ENCODE results near the gene RUNX1. TPM values are rescaled to one million over a fixed set of nuclear protein-coding genes. Genes with fewer than 3 reads are reported as not detected.

Gene RUNX1
- total and polyA plus RNA-seq, 2 of the 13 experiments (the other 11 are each of a cell fraction or from before 2014, with no cell fraction given) = 5.4 to 6.4 TPM

DNA sequence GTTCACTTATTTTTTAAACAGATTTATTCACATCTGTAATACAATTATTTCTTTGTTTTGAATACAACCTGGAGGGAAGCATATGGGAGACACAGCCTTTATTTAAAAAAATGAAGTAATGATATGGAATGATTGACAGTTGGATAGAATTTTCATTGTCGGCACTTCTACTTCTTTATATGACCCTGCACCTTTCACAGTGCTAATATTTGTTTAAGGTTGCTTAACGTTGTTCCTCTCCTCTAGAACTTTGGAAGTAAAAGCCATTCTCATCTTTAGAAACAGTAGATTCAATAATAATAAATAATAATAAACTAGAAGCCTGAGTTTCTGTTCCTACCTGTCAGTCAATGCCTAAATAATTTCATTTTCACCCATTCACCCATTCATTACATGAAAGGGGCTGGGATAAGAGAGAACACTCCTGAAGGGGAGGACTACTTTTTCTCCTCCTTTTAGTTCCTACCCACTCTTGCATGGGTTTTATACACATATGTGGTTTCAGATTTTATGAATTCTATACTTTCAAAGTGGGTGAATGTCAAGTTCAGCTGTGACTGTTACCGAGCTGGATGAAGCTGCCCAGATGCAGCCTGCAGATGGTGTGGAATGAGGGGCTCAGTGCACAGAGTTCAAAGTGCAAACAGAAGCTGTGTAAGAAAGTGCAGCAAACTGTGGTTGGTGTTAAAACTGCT lies 9.4 kb downstream of the RUNX1 start (continued):
- TF ChIP-seq RARA (CRISPR knock-in tag; IDR thresholded peaks at IDR 0.05) (peak; percentile 54), MBNL3 (CRISPR knock-in tag; conservative IDR thresholded peaks at IDR 0.05) (no peak), HDAC1 (CRISPR knock-in tag; IDR thresholded peaks at IDR 0.05) (peak; percentile 35; the same call in 1 of the 2 replicates), POLR2G (IDR thresholded peaks at IDR 0.05; ENCODE audit: low read depth, low read length) (no peak), SOX13 (IDR thresholded peaks at IDR 0.05) (no peak), SOX13 (CRISPR knock-in tag; conservative IDR thresholded peaks at IDR 0.05 in 1 of 2, IDR thresholded peaks at IDR 0.05 in 1 of 2) (peak in 1 of 2 experiments; percentile 59; a peak in 2 of 4 replicates), ZNF468 (CRISPR knock-in tag; IDR thresholded peaks at IDR 0.05) (no peak), ZNF619 (CRISPR knock-in tag; IDR thresholded peaks at IDR 0.05) (no peak), ZSCAN31 (CRISPR knock-in tag; IDR thresholded peaks at IDR 0.05; ENCODE audit: low read depth) (no peak)
- TF ChIP-seq, protein P1, sequence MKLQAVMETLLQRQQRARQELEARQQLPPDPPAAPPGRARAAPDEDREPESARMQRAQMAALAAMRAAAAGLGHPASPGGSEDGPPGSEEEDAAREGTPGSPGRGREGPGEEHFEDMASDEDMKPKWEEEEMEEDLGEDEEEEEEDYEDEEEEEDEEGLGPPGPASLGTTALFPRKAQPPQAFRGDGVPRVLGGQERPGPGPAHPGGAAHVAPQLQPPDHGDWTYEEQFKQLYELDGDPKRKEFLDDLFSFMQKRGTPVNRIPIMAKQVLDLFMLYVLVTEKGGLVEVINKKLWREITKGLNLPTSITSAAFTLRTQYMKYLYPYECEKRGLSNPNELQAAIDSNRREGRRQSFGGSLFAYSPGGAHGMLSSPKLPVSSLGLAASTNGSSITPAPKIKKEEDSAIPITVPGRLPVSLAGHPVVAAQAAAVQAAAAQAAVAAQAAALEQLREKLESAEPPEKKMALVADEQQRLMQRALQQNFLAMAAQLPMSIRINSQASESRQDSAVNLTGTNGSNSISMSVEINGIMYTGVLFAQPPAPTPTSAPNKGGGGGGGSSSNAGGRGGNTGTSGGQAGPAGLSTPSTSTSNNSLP (IDR thresholded peaks at IDR 0.05; ENCODE audit: low read depth, low read length) = peak; percentile 46; the same call in 1 of the 2 replicates
- TF ChIP-seq, protein P2, sequence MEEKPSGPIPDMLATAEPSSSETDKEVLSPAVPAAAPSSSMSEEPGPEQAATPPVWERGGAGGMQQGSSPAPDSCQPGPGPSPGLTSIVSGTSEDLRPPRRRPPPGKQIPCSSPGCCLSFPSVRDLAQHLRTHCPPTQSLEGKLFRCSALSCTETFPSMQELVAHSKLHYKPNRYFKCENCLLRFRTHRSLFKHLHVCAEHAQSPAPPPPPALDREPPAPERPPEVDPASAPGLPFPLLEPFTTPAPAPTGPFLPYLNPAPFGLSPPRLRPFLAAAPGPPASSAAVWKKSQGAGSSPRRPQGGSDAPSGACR (CRISPR knock-in tag; IDR thresholded peaks at IDR 0.05) = no peak

All from HepG2 (cell line).